ELF-1 (cell line): Measurements from ENCODE around the gene DNAJB13.
"Not testable (repeated sequence)": the region's sequence is repeated elsewhere in the genome, so short reads cannot be mapped to it uniquely, and the experiment has no call there.

Experiments used
- DNase-seq: peaks from one replicate; pipeline ENCODE4 v3.0.0-alpha.2; 2016; ENCODE audit warnings: low read depth, low spot score

DNAJB13 gene

DNA sequence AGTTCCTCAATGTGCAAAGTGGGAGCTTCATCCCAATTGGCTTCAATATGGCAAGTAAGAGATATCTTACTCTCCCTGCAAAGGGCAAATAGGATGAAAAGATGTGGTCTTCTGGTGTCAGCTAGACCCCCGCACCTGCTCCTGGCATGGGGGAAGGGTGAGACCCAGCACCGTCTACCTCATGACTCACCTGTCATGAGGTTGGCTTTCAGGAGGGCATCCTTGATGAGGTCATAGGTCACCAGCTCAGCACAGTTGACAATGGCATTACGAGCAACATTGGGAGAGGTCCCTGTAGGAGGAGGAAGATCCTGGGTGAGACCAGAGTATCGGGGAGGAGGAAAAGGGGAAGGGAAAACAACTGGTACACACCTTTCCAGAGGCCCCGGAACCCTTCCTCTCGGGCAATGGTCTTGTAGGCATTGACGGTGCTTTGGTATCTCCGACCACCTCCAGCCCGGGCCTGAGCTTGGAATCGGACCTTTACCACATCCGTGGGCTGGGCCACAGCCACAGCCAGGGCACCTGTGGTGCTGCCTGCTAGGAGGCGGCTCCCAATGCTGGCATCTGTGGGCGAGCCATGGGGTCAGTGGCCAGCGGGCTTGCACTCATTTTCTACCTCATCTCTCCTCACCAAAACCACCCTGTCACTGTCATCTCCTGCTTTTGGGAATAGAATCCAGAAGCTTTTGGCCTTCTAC, 25.8 kb downstream of the DNAJB13 start:
- no peak for DNase-seq

DNA sequence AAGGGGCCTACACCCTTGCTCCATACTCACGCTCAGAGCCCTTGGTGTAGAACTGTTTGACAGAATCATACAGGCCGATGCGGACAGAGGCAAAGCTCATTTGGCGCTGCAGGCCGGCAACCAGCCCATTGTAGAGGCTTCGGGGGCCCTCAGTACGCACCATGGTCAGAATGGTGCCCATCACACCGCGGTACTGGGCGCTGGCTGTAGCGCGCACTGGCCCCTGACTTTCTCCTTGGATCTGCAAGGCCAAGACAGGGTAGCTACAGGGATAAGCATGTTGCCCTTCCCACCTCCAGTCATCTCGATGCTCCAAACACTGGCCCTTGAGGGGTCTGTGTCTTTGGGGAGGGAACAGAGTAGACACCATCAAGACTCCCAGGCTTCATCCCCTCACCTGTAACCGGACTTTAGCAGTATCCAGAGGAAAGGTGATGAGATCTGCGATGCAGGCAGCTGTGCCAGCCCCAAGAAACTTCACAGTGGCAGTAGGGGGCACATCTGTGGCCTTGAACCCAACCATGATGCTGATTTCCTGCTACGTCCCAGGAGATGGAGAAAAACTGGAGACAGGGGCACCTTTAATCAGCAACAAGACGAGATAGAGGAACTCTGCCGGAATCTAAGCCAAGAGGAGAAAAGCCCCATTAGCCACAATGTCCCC, 27.2 kb downstream of the DNAJB13 start:
- no peak for DNase-seq

DNA sequence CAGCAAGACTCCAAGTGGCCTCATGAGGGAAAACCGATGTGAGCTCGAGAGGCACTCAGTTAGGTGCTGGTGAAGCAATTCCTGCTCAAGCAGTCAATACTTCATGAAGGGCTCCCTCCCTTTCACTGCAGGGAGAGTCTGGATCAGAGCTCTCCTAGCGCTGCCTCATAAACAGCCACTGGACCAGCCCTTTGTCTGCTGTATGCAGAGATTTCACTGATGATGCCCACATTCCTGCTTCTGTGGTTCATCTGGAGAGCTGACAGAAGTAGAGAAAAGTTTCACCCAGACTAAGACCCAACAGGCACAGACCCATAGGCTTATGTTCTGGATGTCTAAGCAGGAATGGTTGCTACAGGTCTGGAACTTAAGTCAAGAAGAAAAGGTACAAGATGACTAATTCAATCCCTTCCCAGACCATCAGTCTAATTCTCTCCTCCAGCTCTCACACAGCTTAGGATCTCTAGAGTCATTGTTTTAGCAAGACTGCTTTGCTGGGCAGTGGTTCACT, 27.8 kb downstream of the DNAJB13 start:
- DNase-seq, result no peak

DNA sequence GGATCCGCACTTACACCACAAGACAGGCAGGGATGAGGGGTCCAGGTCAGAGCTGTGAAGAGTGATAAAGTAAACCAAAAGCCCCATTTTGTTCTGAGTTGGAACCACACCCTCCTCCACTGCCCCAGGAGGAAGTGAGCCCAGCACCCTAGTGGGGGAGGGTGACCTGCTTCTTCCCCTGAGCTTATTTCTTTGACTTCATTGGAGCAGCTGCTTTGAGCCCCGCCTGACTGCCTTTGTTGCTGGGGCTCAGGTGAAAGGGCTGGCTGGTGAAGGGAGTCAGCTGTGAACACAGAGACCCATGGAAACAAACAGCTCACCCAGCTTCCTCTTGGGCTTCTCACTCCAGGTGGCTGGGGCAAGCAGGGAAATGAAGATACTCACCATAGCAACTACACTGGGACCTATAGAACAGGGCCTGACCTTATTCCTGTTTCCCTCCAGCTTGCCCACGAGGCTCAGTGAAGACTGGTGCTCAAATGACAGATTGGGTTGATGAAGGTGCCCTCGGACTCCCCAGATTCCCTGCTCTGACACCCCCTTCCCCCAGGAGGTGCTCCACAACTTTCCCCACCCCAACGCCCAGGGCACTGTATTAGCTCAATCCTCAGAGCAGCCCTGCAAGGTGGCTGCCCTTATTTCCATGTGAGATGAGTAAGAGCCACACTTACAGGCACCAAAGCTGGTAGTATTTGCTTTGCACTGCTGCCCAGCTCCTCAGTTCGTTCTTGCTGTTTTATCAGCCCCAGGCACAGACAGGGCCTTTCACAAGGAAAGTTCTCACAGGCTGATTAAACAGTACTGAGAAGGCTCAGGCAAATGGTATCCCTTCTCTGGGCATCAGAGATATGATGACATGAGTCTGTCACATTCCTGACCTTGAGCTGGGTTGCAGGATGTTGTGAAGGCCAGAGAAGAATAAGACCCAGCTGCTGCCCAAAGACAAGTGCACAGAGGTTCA, 29.5 kb downstream of the DNAJB13 start:
- DNase-seq, result no peak

DNA sequence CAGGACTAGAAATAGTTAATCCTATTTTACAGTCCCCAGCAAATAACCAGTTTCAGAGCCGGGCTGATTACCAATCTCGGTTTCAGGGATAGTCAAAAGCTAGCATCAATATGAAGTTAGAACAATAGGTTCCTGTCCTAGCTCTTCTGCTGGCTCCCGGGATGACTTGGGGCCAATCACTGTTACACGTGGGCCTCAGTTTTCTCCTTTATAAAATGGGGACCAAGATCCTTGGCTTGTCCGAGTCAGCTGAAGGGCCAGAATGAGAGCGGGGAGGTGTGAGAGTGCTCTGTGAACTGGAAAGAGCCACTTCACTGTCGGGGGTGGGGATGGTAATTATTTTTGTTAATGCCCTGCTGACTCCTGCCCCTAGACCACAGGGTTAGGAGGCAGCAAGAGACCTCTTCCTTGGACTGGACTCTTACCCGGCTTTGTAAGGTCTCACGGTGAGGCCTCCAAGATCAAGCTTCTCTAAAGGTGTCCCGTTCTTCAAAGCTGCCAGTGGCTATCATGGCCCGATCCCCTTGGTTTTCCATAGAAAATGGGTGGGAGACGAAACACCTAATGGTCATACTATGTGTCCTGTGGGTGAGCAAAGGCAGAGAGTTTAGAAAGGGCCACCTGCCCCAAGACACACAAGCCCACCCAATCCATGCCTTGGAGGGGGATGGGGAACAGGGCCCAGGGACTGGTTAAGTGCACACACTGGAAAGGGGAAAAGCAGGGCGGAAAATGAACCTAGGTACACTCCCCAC, 30.4 kb downstream of the DNAJB13 start:
- no peak for DNase-seq

DNA sequence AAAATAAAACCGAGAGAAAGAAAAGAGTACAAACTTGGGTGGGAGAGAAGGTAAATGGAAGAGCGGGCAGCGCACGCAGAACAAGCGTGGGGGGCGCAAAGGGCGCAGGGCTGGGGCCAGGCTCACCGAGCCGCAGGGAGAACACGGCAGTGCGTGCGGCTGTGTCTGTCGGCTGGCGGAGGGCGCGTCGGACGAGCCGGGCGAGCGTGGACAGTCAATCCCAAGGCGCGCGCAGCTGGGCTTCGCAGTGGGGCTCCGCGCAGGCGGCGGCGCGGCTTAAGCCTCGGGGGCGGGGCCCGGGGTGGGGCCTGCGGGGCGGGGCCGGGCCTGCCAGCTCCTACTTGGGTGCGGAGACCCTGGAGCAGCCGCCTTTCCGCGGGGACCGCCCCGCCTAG, 31.8 kb downstream of the DNAJB13 start, which contains the start of gene UCP2:
Gene UCP2, minus strand, starts transcription at position 249 of the 395 bp plus-strand sequence. CDS start 4,465 bp downstream, outside the sequence.
- no peak for DNase-seq

DNA sequence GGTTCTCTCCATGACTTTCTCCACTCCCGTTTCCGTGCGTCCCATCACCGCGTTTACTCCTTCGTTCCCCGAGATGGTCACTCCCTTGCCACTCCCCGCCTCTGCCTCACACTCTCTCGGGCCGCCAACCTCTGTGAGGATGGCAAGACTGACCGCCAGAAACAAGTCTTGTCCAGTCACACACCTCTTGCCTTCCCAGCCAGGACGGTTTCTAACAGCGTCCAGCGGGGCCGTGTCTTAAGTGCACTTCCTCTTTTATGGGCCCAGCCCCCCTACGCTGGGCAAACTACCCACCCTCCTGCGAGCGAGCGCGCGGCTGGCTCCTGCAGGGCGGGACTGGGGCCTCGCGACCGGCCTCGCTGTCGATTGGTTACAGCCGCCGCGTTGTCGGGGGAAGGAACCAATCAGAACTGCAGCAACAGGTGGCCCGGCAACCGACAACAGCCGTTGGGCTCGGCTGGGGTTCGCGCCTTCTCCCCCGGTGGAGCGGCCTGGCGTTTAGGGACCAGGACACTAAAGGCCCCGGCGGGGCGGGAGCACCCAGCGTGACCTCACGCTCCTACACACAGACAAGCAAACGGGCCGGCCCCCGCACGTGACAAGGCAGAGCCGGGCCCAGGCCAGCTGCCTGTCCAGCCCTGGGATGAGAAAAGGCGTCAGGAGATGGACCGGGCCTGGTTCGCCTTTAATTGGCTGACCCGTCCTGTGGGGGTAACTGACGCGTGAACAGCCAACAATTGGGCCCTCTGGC, 32.3 kb downstream of the DNAJB13 start:
- DNase-seq, result peak; percentile 97

DNA sequence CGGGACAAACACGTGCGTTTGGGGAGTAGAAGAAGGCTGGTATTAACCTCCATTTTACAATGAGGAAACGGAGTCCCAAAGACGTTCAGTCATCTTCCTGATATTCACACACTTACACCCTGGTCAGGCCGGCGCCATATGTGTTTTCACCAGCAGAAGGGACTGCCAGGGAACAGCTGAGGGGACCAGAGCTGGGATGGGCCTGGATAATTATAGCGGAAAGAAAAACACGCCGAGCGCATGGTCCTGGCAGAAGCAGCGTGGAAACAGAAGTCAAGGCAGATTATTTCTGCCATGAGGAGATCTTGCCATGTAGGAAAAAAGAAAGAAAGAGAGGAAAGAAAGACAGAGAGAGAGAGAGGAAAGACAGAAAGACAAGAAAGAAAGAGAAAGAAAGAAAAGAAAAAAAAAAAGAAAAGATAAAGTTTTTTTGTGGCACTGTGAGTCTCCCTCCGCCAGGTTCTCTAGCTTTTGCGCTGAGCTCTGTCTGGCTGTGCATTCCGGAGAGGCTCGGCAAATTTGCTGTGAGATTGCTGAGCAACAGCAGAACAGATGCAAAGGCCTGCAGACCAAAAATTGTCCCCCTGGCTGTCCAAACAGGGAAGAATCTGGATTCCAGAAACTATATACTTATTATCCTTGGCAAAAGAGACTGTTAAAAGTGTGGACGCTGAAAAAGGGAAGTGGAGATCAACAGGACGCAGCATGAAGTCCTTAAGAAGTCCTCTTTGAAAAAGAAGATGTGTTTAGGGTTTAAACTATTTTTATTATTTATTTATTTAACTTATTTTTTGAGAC, 33.1 kb downstream of the DNAJB13 start:
- DNase-seq, result no peak

DNA sequence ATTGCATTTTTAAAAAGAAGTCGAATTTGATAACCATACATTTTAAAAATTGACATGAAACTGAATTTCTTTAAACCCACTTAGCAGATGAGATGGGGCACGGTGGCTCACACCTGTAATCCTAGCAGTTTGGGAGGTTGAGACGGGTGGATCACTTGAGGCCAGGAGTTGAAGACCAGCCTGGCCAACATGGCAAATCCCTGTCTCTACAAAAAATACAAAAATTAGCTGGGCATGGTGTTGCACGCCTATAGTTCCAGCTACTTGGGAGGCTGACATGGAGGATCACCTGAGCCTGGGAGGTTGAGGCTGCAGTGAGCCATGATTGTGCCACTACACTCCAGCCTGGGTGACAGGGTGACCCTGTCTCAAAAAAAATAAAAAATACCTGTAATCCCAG, 34.8 kb downstream of the DNAJB13 start:
- not testable (repeated sequence) for DNase-seq

DNA sequence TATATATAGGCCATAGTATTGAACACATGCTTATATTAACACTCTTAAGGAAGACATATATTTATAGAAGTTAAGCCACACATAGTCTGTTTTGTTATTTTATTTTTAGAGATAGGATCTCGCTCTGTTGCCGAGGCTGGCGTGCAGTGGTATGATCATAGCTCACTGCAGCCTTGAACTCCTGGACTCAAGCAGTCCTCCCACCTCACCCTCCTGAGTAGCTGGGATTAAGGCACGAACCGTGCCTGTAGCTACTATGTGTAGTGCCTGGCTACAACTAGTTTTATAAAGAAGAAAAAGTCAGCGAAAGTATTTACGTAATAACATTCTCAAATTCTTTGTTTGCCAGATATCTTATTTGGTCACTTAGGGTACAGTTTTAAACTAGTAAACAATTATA, 37.4 kb downstream of the DNAJB13 start:
- no peak for DNase-seq

DNA sequence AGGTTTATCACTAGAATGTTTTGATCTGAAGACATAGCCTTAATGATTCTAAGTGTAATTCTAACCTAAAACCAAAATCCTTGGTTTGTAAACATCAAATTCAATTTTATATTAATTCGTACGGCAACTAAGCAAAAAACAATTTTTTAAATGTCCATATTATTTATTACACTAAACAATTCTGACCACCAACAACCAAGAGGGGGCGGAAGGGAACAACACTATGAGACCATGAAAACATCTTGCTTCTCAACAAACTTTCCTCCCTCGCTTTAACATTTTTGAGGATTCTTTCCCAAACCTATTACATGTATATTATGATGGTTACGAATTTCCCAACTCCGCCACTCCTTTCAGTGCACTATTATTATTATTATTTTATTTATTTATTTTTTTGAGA, 38.3 kb downstream of the DNAJB13 start:
- no peak for DNase-seq

DNA sequence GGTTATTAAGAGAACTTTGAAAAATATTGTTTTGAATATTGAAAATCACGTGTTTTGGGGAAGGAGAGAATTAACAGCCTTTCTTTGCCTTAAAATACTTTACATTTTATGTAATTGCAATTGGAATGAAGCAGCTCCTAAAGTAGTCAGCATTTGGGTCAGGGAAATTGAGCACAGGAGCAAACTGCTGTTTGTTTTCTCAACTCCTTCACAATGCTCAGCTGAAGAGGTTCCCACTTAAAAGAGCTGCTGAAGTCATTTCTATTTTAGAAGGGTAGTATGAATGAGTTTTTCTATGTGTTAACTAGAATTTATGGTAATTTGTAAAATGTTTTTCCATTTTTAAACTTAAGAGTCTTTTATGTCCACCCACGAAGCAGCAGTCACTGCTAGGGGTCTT, 39.9 kb downstream of the DNAJB13 start:
- no peak for DNase-seq

DNA sequence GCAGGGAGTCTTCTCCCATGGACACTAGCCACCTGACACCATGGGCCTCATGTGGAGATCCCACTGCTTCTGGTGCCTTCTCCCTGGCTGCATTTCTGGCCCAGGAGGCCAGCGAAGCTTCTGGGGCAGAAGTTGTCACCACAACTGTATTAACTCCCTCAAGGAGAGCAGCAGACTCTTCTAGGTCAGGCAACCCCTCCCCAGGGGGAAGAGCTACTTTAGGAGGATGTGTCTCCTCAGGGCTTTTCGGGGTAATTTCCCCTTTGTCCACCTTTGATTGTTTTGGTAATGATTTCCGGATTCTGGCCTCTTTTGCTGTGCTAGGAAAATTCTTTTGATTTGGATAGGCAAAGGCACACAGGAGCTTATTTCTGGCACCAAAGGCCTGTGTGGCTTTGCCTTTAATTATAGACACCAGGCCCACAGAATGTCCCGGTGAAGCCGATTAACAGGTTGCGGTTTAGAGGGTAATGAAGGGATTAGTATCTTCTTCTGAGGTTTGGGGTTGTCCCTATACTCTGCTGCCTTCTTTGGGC, 40.7 kb downstream of the DNAJB13 start:
- DNase-seq, result no peak

DNA sequence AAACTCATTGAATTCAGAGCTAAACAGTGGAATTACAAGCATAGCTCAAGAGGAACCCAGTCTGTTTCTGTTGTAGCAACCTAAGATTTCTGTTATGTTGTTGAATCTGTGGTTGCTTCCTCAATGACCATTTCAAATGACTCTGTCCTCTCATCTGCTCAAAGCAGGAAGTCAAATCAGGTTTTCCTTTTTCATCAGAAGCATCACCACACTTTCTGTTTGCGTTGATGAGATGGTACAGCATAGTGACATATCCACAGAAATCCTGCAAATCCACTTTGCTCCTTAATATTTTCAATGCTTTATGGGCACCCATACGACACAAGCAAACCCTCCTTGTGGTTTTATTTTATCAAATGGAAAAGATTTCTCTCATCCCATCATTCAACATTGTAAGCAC, 44.4 kb downstream of the DNAJB13 start:
- no peak for DNase-seq

DNA sequence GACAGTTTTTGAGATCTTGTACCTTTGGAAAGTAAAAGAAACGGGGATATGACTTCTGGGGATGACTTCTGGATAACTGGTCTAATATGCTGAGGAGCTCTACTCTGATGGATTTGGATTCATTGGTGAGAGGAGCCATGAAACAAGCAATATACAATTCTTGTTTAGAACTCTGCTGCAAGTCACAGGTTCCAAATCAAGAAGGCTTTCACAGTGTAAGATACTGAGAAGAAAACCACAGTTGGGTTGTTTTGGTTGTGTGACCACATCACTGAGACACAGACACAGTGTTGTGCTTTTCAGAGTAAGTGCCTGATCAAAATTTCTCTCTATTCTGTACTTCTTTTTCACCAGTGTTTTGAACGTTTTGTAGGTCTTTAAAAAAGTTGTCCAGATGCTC, 44.9 kb downstream of the DNAJB13 start:
- no peak for DNase-seq

DNA sequence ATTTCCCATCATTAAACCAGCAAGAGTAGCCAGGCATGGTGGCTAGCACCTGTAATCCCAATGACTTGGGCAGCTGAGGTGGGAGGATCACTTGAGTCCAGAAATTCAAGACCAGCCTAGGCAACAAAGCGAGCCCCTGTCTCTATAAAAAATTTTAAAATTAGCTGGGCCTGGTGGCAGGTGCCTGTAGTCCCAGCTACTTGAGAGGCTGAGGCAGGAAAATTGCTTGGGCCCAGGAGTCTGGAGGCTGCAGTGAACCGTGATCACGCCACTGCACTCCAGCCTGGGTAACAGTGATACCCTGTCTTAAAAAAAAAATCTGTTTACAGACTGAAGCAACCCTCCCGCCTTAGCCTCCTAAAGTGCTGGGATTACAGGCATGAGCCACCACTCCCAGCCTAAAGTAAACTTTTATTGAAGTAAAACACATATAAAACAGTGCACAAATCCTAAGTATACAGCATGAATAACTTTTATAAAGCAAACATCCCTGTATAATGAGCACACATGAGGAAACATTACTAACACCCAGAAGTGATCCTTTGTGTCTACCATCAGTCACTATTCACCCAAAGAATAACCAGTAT, 45.4 kb downstream of the DNAJB13 start:
- no peak for DNase-seq

DNA sequence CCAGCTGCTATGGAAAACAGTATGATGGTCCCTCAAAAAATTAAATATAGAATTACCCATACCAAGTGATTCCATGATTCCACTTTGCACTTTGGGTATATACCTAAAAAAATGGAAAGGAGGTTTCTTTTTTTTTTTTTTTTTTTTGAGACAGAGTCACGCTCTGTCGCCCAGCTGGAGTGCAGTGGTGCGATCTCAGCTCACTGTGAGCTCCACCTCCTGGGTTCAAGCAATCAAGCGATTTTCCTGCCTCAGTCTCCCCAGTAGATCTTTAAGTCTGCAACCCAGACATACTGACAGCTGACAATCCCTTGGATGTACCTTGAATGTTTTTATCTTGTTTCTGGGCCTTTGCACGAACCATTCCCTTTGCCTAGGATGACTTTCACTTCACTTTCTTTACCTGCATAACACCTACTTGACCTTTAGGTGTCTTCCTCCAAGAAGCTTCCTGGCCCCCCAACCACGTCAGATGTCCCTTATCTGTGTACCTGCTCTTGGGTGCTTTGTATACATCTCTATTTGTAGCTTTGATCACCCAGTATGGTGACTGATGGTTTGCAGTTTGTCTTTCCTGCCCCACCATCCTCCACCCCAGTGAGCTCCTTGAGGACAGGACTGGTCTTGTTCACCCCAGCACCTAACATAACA, 46.4 kb downstream of the DNAJB13 start:
- DNase-seq, result no peak

DNA sequence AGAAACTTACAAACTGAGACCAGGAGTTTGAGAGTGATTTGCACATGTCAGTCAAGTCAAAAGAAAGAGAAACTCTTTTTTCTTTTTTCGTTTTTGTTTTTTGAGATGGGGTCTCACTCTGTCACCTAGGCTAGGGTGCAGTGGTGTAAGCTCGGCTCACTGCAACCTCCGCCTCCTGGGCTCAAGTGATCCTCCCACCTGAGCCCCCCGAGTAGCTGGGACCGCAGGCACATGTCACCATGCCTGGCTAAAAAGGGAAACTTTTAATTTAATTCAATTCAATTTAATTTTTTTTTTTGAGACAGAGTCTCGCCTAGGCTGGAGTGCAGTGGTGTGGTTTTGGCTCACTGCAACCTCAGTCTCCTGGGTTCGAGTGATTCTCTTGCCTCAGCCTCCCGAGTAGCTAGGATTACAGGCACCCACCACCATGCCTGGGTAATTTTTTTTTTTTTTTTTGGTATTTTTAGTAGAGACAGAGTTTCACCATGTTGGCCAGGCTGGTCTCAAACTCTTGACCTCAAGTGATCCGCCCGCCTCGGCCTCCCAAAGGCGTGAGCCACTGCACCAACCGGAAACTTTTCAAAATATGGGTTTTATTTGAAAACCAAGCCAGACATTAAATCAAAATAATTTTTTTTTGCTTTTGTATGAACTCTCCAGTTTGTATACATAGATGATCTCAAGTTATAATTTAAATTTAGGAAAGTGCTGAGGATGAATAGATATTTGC, 48.2 kb downstream of the DNAJB13 start:
- DNase-seq, result no peak
